AG09309 (cell line): Measurements from ENCODE around the gene TMCC2.

ENCODE experiments used
- DNase-seq: peaks from one replicate; pipeline ENCODE4 v3.0.0-alpha.2; 2010; ENCODE audit warnings: low read depth
- H3K4me3 ChIP-seq: 2 replicates; pipeline ENCODE4 v1.5.1; 2011; ENCODE audit warnings: mild to moderate bottlenecking, low read depth, low read length, moderate library complexity; ENCODE audit not compliant: control insufficient read depth
- CTCF ChIP-seq: IDR thresholded peaks from 2 replicates; pipeline ENCODE4 v1.5.1; 2011; ENCODE audit warnings: mild to moderate bottlenecking, low read depth, low read length, inconsistent platforms; ENCODE audit not compliant: insufficient read depth, control insufficient read depth; ENCODE audit errors: missing control alignments

The TMCC2 gene

GRCh38 chr1:205270764-205271163, 43.0 kb downstream of the TMCC2 start:
- no peak overlapping the region for H3K4me3 ChIP-seq
- TF ChIP-seq CTCF: no peak
- no peak for DNase-seq

GRCh38 chr1:205271277-205271676, 43.5 kb downstream of the TMCC2 start:
- no peak overlapping the region for H3K4me3 ChIP-seq
- no peak for DNase-seq
- TF ChIP-seq CTCF: peak; percentile 18

GRCh38 chr1:205271745-205272144, 44.0 kb downstream of the TMCC2 start:
- H3K4me3 ChIP-seq: no peak overlapping the region
- no peak for TF ChIP-seq CTCF
- DNase-seq: no peak

GRCh38 chr1:205272536-205272935, 44.8 kb downstream of the TMCC2 start:
- DNase-seq: no peak
- H3K4me3 ChIP-seq: no peak overlapping the region
- no peak for TF ChIP-seq CTCF

GRCh38 chr1:205273551-205273982, 45.8 kb downstream of the TMCC2 start:
- no peak overlapping the region for H3K4me3 ChIP-seq
- DNase-seq: no peak
- peak; percentile 99 for TF ChIP-seq CTCF

GRCh38 chr1:205274041-205274691, 46.4 kb downstream of the TMCC2 start:
- no peak overlapping the region for H3K4me3 ChIP-seq
- no peak for TF ChIP-seq CTCF

More at GRCh38 chr1:205274041-205274691, 46.4 kb downstream of the TMCC2 start:
- DNase-seq: no peak
